ENCODE results near the gene MDM1.

Gene MDM1

DNA sequence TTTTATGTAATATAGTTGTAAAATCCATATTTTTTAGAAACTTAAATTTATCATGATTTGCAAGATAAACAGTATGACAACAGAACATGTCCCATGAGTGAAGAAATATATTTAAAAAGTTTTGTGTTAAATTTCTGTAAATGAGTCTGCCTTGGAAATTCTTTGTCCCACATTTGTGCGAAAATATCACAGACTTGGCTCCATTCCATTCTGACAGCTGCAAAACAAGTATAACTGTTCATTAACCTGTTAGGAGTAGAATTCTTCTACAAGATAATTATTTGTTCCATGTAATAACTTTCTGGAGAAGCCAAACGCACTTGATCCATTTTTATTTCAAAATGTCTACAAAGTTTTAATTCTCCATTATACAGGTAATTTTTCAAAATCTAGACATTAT, 37.9 kb downstream of the MDM1 start:
- no peak overlapping the region for H3K4me3 ChIP-seq (ENCODE audit: severe bottlenecking)
- peaks cover 6% of the 10 kb centered on the region for H3K4me1 ChIP-seq (ENCODE audit: insufficient read depth, poor library complexity, severe bottlenecking)
- H3K27ac ChIP-seq (ENCODE audit: poor library complexity, severe bottlenecking), result no peak overlapping the region
- H3K36me3 ChIP-seq (ENCODE audit: low read depth), result peaks cover 14% of the 10 kb centered on the region
- H3K9me3 ChIP-seq (ENCODE audit: severe bottlenecking), result no peaks in the 10 kb centered on the region
- no peak for DNase-seq (ENCODE audit: low spot score)
- ATAC-seq (ENCODE audit: low read depth), result no peak
- TF ChIP-seq, protein P1, sequence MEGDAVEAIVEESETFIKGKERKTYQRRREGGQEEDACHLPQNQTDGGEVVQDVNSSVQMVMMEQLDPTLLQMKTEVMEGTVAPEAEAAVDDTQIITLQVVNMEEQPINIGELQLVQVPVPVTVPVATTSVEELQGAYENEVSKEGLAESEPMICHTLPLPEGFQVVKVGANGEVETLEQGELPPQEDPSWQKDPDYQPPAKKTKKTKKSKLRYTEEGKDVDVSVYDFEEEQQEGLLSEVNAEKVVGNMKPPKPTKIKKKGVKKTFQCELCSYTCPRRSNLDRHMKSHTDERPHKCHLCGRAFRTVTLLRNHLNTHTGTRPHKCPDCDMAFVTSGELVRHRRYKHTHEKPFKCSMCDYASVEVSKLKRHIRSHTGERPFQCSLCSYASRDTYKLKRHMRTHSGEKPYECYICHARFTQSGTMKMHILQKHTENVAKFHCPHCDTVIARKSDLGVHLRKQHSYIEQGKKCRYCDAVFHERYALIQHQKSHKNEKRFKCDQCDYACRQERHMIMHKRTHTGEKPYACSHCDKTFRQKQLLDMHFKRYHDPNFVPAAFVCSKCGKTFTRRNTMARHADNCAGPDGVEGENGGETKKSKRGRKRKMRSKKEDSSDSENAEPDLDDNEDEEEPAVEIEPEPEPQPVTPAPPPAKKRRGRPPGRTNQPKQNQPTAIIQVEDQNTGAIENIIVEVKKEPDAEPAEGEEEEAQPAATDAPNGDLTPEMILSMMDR (IDR thresholded peaks at IDR 0.05; ENCODE audit: poor library complexity, severe bottlenecking), result no peak
- H3K27me3 ChIP-seq (ENCODE audit: insufficient read depth, poor library complexity, severe bottlenecking), result no peaks in the 10 kb centered on the region

DNA sequence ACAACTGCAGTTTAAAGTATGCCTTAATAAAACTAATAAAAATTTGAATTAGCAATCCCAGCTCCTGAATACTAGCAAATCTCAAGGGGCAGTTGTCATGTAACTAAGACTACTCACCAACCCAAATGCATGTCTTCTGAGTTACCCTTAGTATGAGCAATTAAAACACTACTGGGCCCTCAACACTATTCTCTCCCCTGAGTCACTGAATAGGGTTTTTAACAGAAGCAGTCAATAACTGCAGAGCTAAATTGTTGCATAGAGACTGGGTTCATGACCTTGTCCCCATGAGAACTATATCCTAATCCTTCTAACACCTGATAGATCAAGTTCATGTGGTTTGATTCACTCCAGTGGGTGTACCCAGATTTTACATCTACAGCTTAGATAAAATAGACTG, 38.8 kb downstream of the MDM1 start:
- no peak overlapping the region for H3K4me3 ChIP-seq (ENCODE audit: severe bottlenecking)
- no peak overlapping the region for H3K27ac ChIP-seq (ENCODE audit: poor library complexity, severe bottlenecking)
- ATAC-seq (ENCODE audit: low read depth) (no peak), DNase-seq (ENCODE audit: low spot score) (no peak)
- TF ChIP-seq, protein P1 (IDR thresholded peaks at IDR 0.05; ENCODE audit: poor library complexity, severe bottlenecking), result no peak
- no peaks in the 10 kb centered on the region for H3K27me3 ChIP-seq (ENCODE audit: insufficient read depth, poor library complexity, severe bottlenecking)
- peaks cover 6% of the 10 kb centered on the region for H3K4me1 ChIP-seq (ENCODE audit: insufficient read depth, poor library complexity, severe bottlenecking)
- peaks cover 14% of the 10 kb centered on the region for H3K36me3 ChIP-seq (ENCODE audit: low read depth)
- no peaks in the 10 kb centered on the region for H3K9me3 ChIP-seq (ENCODE audit: severe bottlenecking)

DNA sequence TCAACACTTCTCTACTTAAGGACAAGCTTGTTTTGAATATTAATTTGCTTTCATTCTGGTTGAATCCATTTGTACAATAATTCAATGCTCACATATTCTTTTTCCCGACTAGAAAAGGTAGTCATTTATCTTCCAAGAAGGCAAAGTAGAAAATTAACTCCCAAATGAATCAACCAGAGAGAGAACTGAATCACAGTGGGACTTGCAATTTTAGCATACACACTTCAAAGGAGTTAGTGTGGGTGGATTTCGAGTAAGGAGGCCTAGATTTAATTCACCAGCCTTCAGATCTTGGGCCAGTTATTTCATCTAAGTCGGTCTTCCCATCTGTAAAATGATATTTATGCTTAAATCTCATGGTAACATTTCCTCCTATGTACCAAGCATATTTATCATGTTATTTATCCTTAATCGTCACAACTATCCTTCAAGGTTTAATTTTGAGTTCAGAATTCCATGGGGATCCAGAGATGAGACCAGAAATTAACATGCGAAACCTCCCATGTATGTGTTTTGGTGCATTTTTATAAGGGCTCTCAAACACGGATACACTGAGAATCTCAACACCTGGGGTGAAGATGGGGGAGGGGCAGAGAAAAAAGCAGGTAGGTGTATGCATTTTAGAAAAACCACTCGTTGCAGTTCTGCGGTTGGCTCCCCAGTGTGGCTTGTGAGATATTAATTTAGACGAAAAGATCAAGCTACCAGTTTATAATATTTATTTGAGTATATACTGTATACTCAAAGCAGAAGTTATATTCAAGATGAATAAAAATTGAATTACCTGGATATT, 39.8 kb downstream of the MDM1 start:
- no peak overlapping the region for H3K4me3 ChIP-seq (ENCODE audit: severe bottlenecking)
- DNase-seq (ENCODE audit: low spot score) (no peak), ATAC-seq (ENCODE audit: low read depth) (no peak)
- peaks cover 6% of the 10 kb centered on the region for H3K4me1 ChIP-seq (ENCODE audit: insufficient read depth, poor library complexity, severe bottlenecking)
- peaks cover 14% of the 10 kb centered on the region for H3K36me3 ChIP-seq (ENCODE audit: low read depth)
- no peaks in the 10 kb centered on the region for H3K27me3 ChIP-seq (ENCODE audit: insufficient read depth, poor library complexity, severe bottlenecking)
- TF ChIP-seq, protein P1 (IDR thresholded peaks at IDR 0.05; ENCODE audit: poor library complexity, severe bottlenecking), result no peak
- H3K9me3 ChIP-seq (ENCODE audit: severe bottlenecking), result no peaks in the 10 kb centered on the region
- H3K27ac ChIP-seq (ENCODE audit: poor library complexity, severe bottlenecking), result no peak overlapping the region

DNA sequence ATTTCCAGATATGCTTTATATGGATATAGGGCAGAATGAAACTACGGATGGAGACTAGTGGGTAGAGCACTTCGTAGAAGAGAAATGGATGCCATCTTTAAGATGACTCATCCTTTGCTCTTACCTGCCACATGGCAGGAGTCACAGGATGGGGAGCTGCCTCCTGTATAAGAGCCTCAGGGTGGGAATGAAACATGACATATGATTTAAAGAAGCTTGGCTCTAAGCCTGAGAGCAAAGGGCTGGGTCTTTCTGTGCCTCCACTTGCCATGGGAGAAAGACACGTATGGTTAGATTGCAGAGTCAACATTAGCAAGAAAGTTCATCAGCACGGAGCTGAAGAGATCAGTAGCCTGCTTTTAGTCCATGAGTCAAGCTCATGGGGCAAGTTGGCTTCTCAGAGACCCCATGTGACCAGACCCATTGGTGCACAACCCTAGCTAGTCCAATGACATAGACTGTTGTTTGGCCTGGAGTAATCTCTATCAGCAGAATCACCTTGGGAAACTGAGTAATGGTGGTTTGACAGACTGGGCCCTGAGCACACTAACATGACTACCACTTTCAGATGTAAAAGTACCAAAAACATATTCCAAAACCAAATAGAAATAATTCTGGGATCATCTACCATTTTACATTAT, 40.6 kb downstream of the MDM1 start:
- Histone ChIP-seq H3K36me3 (ENCODE audit: low read depth) (peaks cover 14% of the 10 kb centered on the region), H3K27me3 (ENCODE audit: insufficient read depth, poor library complexity, severe bottlenecking) (no peaks in the 10 kb centered on the region), H3K4me3 (ENCODE audit: severe bottlenecking) (no peak overlapping the region), H3K9me3 (ENCODE audit: severe bottlenecking) (no peaks in the 10 kb centered on the region), H3K27ac (ENCODE audit: poor library complexity, severe bottlenecking) (no peak overlapping the region), H3K4me1 (ENCODE audit: insufficient read depth, poor library complexity, severe bottlenecking) (peaks cover 6% of the 10 kb centered on the region)
- DNase-seq (ENCODE audit: low spot score), result no peak
- peak; percentile 57 for ATAC-seq (ENCODE audit: low read depth)
- TF ChIP-seq, protein P1 (IDR thresholded peaks at IDR 0.05; ENCODE audit: poor library complexity, severe bottlenecking), result no peak

DNA sequence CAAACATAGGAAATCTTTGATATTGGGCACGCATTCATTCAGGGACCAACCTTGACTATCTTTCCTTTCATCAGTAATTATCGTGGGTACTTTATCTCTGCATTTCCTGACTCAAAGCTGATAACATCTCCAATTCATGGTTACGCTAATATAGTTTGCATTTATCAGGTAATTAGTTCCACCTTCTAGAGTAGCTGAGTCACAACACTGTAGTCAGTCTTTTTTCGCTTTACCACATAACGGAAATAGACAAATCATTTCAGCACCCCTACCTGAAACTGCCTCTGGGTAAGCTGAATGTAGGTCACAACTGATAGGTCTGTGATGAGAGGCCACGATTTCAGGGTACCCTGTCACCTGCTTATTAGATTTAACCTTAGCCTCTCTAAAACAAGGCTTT, 42.0 kb downstream of the MDM1 start:
- no peak for DNase-seq (ENCODE audit: low spot score)
- H3K36me3 ChIP-seq (ENCODE audit: low read depth), result peaks cover 8% of the 10 kb centered on the region
- H3K4me3 ChIP-seq (ENCODE audit: severe bottlenecking), result no peak overlapping the region
- TF ChIP-seq, protein P1 (IDR thresholded peaks at IDR 0.05; ENCODE audit: poor library complexity, severe bottlenecking), result no peak
- H3K27me3 ChIP-seq (ENCODE audit: insufficient read depth, poor library complexity, severe bottlenecking), result no peaks in the 10 kb centered on the region
- ATAC-seq (ENCODE audit: low read depth), result no peak
- H3K9me3 ChIP-seq (ENCODE audit: severe bottlenecking), result no peaks in the 10 kb centered on the region
- peaks cover 6% of the 10 kb centered on the region for H3K4me1 ChIP-seq (ENCODE audit: insufficient read depth, poor library complexity, severe bottlenecking)
- no peak overlapping the region for H3K27ac ChIP-seq (ENCODE audit: poor library complexity, severe bottlenecking)
